Naive thymus-derived CD4-positive, alpha-beta T cell (primary cell): ENCODE measurements around the gene FBN1. TPM values are rescaled to one million over a fixed set of nuclear protein-coding genes. Genes with fewer than 3 reads are reported as not detected.

ENCODE experiments used
- ATAC-seq: fragments of 150-1000 bp; cut with Tn5 transposase; 2 replicates; pipeline ENCODE4 v1.10.0; 2021; ENCODE audit warnings: mild to moderate bottlenecking, moderate library complexity
- CTCF ChIA-PET: fragments of 350-600 bp; sonication (Branson Sonifier 250); formaldehyde crosslinking; loops from one replicate; lab custom pipeline; 2021; ENCODE audit warnings: antibody characterized with exemption; lab: Charles Lee
- POLR2A ChIA-PET: fragments of 350-600 bp; sonication (Branson Sonifier 250); formaldehyde crosslinking; loops from one replicate; lab custom pipeline; 2021; ENCODE audit warnings: antibody characterized with exemption, inconsistent platforms; lab: Charles Lee
- DNase-seq, 9 donors: peaks; one replicate each; pipeline versions ENCODE4 v3.0.0 to v3.0.0-alpha.2; 2020 to 2022; ENCODE audit warnings: mixed read lengths in 1 of 9
- H3K27ac ChIP-seq: one replicate; pipeline ENCODE4 v1.7.0; 2013; ENCODE audit warnings: mild to moderate bottlenecking, low read depth, low read length, moderate library complexity
- H3K27me3 ChIP-seq, 2 donors: one replicate each; pipeline ENCODE4 v1.7.0; 2013; ENCODE audit warnings: low read length in 2 of 2, mild to moderate bottlenecking in 2 of 2, moderate library complexity in 2 of 2; ENCODE audit not compliant: control insufficient read depth in 2 of 2, insufficient read depth in 2 of 2
- H3K36me3 ChIP-seq, 3 experiments: 1 replicate in 2 of 3; 2 replicates in 1 of 3; pipeline ENCODE4 v1.7.0; 2013; ENCODE audit warnings: low read length in 3 of 3, mild to moderate bottlenecking in 3 of 3, moderate library complexity in 1 of 3; ENCODE audit not compliant: insufficient read depth in 3 of 3, control insufficient read depth in 2 of 3
- H3K4me1 ChIP-seq, 2 donors: one replicate each; pipeline ENCODE4 v1.7.0; 2013; ENCODE audit warnings: low read length in 2 of 2, mild to moderate bottlenecking in 2 of 2, moderate library complexity in 1 of 2; ENCODE audit not compliant: control insufficient read depth in 2 of 2, insufficient read depth in 2 of 2
- H3K4me3 ChIP-seq: 2 replicates; pipeline ENCODE4 v1.7.0; 2013; ENCODE audit warnings: mild to moderate bottlenecking, low read length
- H3K9me3 ChIP-seq, 3 experiments: 1 replicate in 2 of 3; 2 replicates in 1 of 3; pipeline ENCODE4 v1.7.0; 2013; ENCODE audit warnings: low read length in 3 of 3; ENCODE audit not compliant: control insufficient read depth in 2 of 3
- H3K27ac Mint-ChIP-seq, 9 donors: one replicate each; pipeline ENCODE4 v1.8.0; 2020 to 2022; ENCODE audit warnings: mixed read lengths in 9 of 9, mild to moderate bottlenecking in 8 of 9, moderate library complexity in 5 of 9, inconsistent platforms in 2 of 9
- H3K27me3 Mint-ChIP-seq, 5 donors: one replicate each; pipeline ENCODE4 v1.8.0; 2021 to 2022; ENCODE audit warnings: mixed read lengths in 5 of 5, mild to moderate bottlenecking in 1 of 5
- H3K36me3 Mint-ChIP-seq, 5 donors: one replicate each; pipeline ENCODE4 v1.8.0; 2020 to 2022; ENCODE audit warnings: mixed read lengths in 5 of 5, mild to moderate bottlenecking in 3 of 5, inconsistent platforms in 1 of 5
- H3K4me1 Mint-ChIP-seq, 7 donors: one replicate each; pipeline ENCODE4 v1.8.0; 2020 to 2022; ENCODE audit warnings: mixed read lengths in 7 of 7, mild to moderate bottlenecking in 3 of 7, inconsistent platforms in 1 of 7
- H3K4me3 Mint-ChIP-seq, 10 donors: one replicate each; pipeline ENCODE4 v1.8.0; 2020 to 2022; ENCODE audit warnings: mild to moderate bottlenecking in 10 of 10, mixed read lengths in 10 of 10, moderate library complexity in 6 of 10, inconsistent platforms in 2 of 10
- H3K9me3 Mint-ChIP-seq, 11 donors: one replicate each; pipeline ENCODE4 v1.8.0; 2020 to 2022; ENCODE audit warnings: mixed read lengths in 11 of 11, mild to moderate bottlenecking in 4 of 11, inconsistent platforms in 1 of 11, moderate library complexity in 1 of 11
- intact Hi-C, 2 donors: fragments of 100-400 bp; cut with micrococcal nuclease; formaldehyde crosslinking; loops; one replicate each; pipeline ENCODE4 v1.15.1; 2023
- polyA plus RNA-seq, 2 donors: library from polyadenylated mRNA; unstranded; fragments of 300-500 nt; fragmentation: Illumina TruSeq; gene quantifications; one replicate each; pipeline ENCODE4 v1.2.3, GENCODE V29; 2021
- total RNA-seq, 6 experiments: library from RNA in 5 of 6; stranded (reverse) in 5 of 6; gene quantifications; 1 replicate in 5 of 6; 2 replicates in 1 of 6; pipeline ENCODE4 v1.2.3 and lab custom pipeline; 2021 to 2026

FBN1 gene
- total and polyA plus RNA-seq, 7 experiments from 2014 or later: 0.03 to 1.3 (median 0.61) TPM; not detected in 1

- Histone ChIP-seq H3K9me3 (no peaks in the 10 kb centered on the region), H3K4me3 (no peak overlapping the region), H3K4me1 (no peaks in the 10 kb centered on the region), H3K36me3 (no peaks in the 10 kb centered on the region), H3K27me3 (no peaks in the 10 kb centered on the region), H3K27ac (no peak overlapping the region)
- Mint-ChIP-seq H3K36me3 (no peaks in the 10 kb centered on the region), H3K27me3 (peaks cover 0 to 16% (median 11%) of the 10 kb centered on the region in 5 donors), H3K27ac (no peak overlapping the region), H3K4me3 (no peak overlapping the region), H3K4me1 (no peaks in the 10 kb centered on the region), H3K9me3 (peaks cover 0 to 3% (median 0%) of the 10 kb centered on the region in 11 donors)
- ChIA-PET CTCF (no interaction called here), POLR2A (no interaction called here)
- no peak for ATAC-seq
- intact Hi-C loops: no loop called here
- no peak for DNase-seq
These were observed 29.3 kb downstream of the FBN1 start for GRCh38 chr15:48616216-48616615.

- ATAC-seq (no peak), DNase-seq (no peak)
- H3K4me3 ChIP-seq: no peak overlapping the region
- H3K27me3 ChIP-seq: no peaks in the 10 kb centered on the region
- peaks cover 0 to 7% (median 4%) of the 10 kb centered on the region in 5 donors for H3K27me3 Mint-ChIP-seq
- H3K9me3 ChIP-seq: no peaks in the 10 kb centered on the region
- H3K27ac ChIP-seq: no peak overlapping the region
- ChIA-PET POLR2A (no interaction called here), CTCF (no interaction called here)
- intact Hi-C loops: no loop called here
- H3K4me1 ChIP-seq: no peaks in the 10 kb centered on the region
- H3K4me3 Mint-ChIP-seq: no peak overlapping the region
- no peaks in the 10 kb centered on the region for H3K36me3 Mint-ChIP-seq
- no peaks in the 10 kb centered on the region for H3K36me3 ChIP-seq
- H3K9me3 Mint-ChIP-seq: no peaks in the 10 kb centered on the region
- no peaks in the 10 kb centered on the region for H3K4me1 Mint-ChIP-seq
- H3K27ac Mint-ChIP-seq: no peak overlapping the region
These were observed 31.5 kb downstream of the FBN1 start for GRCh38 chr15:48614051-48614450.

- H3K27ac Mint-ChIP-seq: no peak overlapping the region
- no peaks in the 10 kb centered on the region for H3K27me3 ChIP-seq
- H3K4me1 ChIP-seq: no peaks in the 10 kb centered on the region
- no peak overlapping the region for H3K4me3 ChIP-seq
- H3K4me3 Mint-ChIP-seq: no peak overlapping the region
- no peaks in the 10 kb centered on the region for H3K4me1 Mint-ChIP-seq
- ChIA-PET CTCF (no interaction called here), POLR2A (no interaction called here)
- peaks cover 0 to 2% (median 0%) of the 10 kb centered on the region in 11 donors for H3K9me3 Mint-ChIP-seq
- intact Hi-C loops: no loop called here
- no peaks in the 10 kb centered on the region for H3K36me3 Mint-ChIP-seq
- H3K27me3 Mint-ChIP-seq: no peaks in the 10 kb centered on the region
- ATAC-seq (no peak), DNase-seq (no peak)
- H3K27ac ChIP-seq: no peak overlapping the region
- H3K9me3 ChIP-seq: no peaks in the 10 kb centered on the region
- H3K36me3 ChIP-seq: no peaks in the 10 kb centered on the region
These were observed 36.0 kb downstream of the FBN1 start for GRCh38 chr15:48609486-48609885.

GRCh38 chr15:48607846-48608245 lies 37.7 kb downstream of the FBN1 start:
- no peaks in the 10 kb centered on the region for H3K9me3 ChIP-seq
- CTCF ChIA-PET: no interaction called here
- Mint-ChIP-seq H3K36me3 (no peaks in the 10 kb centered on the region), H3K27me3 (no peaks in the 10 kb centered on the region), H3K4me3 (no peak overlapping the region), H3K27ac (no peak overlapping the region), H3K9me3 (peaks cover 0 to 2% (median 0%) of the 10 kb centered on the region in 11 donors), H3K4me1 (no peaks in the 10 kb centered on the region)
- no peaks in the 10 kb centered on the region for H3K27me3 ChIP-seq
- DNase-seq: no peak
- H3K4me3 ChIP-seq: no peak overlapping the region
- intact Hi-C loops: no loop called here
- POLR2A ChIA-PET: no interaction called here
- ATAC-seq: no peak
- H3K4me1 ChIP-seq: no peaks in the 10 kb centered on the region
- H3K27ac ChIP-seq: no peak overlapping the region
- H3K36me3 ChIP-seq: no peaks in the 10 kb centered on the region

- POLR2A ChIA-PET: no interaction called here
These were observed 40.9 kb downstream of the FBN1 start for GRCh38 chr15:48604567-48604966.

GRCh38 chr15:48603922-48604321 lies 41.6 kb downstream of the FBN1 start:
- DNase-seq: no peak
- Mint-ChIP-seq H3K36me3 (no peaks in the 10 kb centered on the region), H3K27ac (no peak overlapping the region), H3K9me3 (peaks cover 0 to 2% (median 0%) of the 10 kb centered on the region in 11 donors), H3K4me1 (no peaks in the 10 kb centered on the region), H3K27me3 (peaks cover 0 to 9% (median 4%) of the 10 kb centered on the region in 5 donors), H3K4me3 (no peak overlapping the region)
- Histone ChIP-seq H3K4me3 (no peak overlapping the region), H3K27ac (no peak overlapping the region), H3K36me3 (no peaks in the 10 kb centered on the region), H3K9me3 (no peaks in the 10 kb centered on the region), H3K27me3 (no peaks in the 10 kb centered on the region), H3K4me1 (no peaks in the 10 kb centered on the region)
- POLR2A ChIA-PET: no interaction called here
- CTCF ChIA-PET: interaction anchor here (0.6 kb wide), 1 partner anchor 509 kb away, joined by 4 read pairs; no protein-coding TSS in a partner anchor
- no peak for ATAC-seq
- intact Hi-C loops: no loop called here

More at GRCh38 chr15:48604567-48604966, 40.9 kb downstream of the FBN1 start:
- H3K27ac ChIP-seq: no peak overlapping the region
- H3K4me3 ChIP-seq: no peak overlapping the region
- no peak for DNase-seq
- H3K9me3 ChIP-seq: no peaks in the 10 kb centered on the region
- Mint-ChIP-seq H3K4me3 (no peak overlapping the region), H3K9me3 (peaks cover 0 to 2% (median 0%) of the 10 kb centered on the region in 11 donors), H3K27me3 (peaks cover 0 to 9% (median 4%) of the 10 kb centered on the region in 5 donors), H3K4me1 (no peaks in the 10 kb centered on the region), H3K27ac (no peak overlapping the region), H3K36me3 (no peaks in the 10 kb centered on the region)
- ATAC-seq: no peak
- no peaks in the 10 kb centered on the region for H3K36me3 ChIP-seq
- CTCF ChIA-PET: interaction anchor here (0.6 kb wide), 1 partner anchor 508 kb away, joined by 4 read pairs; no protein-coding TSS in a partner anchor
- no peaks in the 10 kb centered on the region for H3K27me3 ChIP-seq
- no peaks in the 10 kb centered on the region for H3K4me1 ChIP-seq
- intact Hi-C loops: no loop called here

GRCh38 chr15:48603123-48603500 lies 42.4 kb downstream of the FBN1 start:
- Histone ChIP-seq H3K27me3 (no peaks in the 10 kb centered on the region), H3K36me3 (no peaks in the 10 kb centered on the region), H3K27ac (no peak overlapping the region), H3K4me3 (no peak overlapping the region), H3K4me1 (no peaks in the 10 kb centered on the region), H3K9me3 (no peaks in the 10 kb centered on the region)
- intact Hi-C loops: no loop called here
- ChIA-PET POLR2A (no interaction called here), CTCF (no interaction called here)
- no peak overlapping the region for H3K27ac Mint-ChIP-seq
- H3K4me3 Mint-ChIP-seq: no peak overlapping the region
- no peaks in the 10 kb centered on the region for H3K4me1 Mint-ChIP-seq
- no peak for ATAC-seq
- DNase-seq: no peak
- peaks cover 0 to 9% (median 4%) of the 10 kb centered on the region in 5 donors for H3K27me3 Mint-ChIP-seq
- H3K36me3 Mint-ChIP-seq: no peaks in the 10 kb centered on the region
- H3K9me3 Mint-ChIP-seq: peaks cover 0 to 2% (median 0%) of the 10 kb centered on the region in 11 donors
